Lower leg skin (tissue), 3 donors: Measurements from ENCODE around the gene OST4.

Experiments used
- CTCF ChIP-seq, 3 donors: fragments of 450-650 bp; IDR thresholded peaks; one replicate each; pipeline ENCODE4 v1.5.1; 2016; ENCODE audit warnings: antibody characterized with exemption in 3 of 3, mild to moderate bottlenecking in 3 of 3, moderate library complexity in 2 of 3
- POLR2A ChIP-seq, 2 donors: fragments of 450-650 bp; IDR thresholded peaks; one replicate each; pipeline ENCODE4 v1.6.1; 2016 to 2017; ENCODE audit warnings: antibody characterized with exemption in 2 of 2, mild to moderate bottlenecking in 1 of 2, moderate library complexity in 1 of 2

DNA sequence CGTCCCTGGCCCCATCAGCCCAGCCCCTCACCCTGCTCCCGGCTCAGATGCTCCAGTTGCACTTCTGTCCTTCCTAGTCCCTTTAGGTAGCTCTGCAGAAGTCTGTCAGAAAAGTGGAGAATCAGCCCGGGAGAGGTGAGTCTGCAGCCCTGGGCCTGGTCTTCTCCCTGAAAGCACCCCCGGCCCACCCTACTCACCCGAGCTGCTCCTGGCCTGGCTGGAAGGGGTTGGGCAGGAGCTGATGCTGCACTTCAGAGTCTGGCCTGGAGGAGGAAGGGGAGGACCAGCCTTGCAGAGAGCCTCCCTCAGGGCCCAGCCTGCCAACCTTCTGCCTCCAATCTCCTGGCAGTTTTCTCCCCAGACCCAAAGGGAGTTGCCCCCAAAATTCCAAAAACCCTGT, 30.9 kb upstream of the OST4 start:
- TF ChIP-seq CTCF (IDR thresholded peaks at IDR 0.05), result no peak
- TF ChIP-seq POLR2A (IDR thresholded peaks at IDR 0.05), result no peak
